Measurements from ENCODE around the gene CFAP61.

Gene CFAP61

GRCh38 chr20:20272686-20273085 lies 220.4 kb downstream of the CFAP61 start:
- Histone ChIP-seq H3K9me3 (ENCODE audit: severe bottlenecking) (no peaks in the 10 kb centered on the region), H3K27me3 (ENCODE audit: insufficient read depth, poor library complexity, severe bottlenecking) (peaks cover 18% of the 10 kb centered on the region), H3K36me3 (ENCODE audit: low read depth) (no peaks in the 10 kb centered on the region), H3K27ac (ENCODE audit: poor library complexity, severe bottlenecking) (no peak overlapping the region), H3K4me3 (ENCODE audit: severe bottlenecking) (no peak overlapping the region), H3K4me1 (ENCODE audit: insufficient read depth, poor library complexity, severe bottlenecking) (no peaks in the 10 kb centered on the region)
- DNase-seq (ENCODE audit: low spot score), result no peak
- no peak for ATAC-seq (ENCODE audit: low read depth)
- TF ChIP-seq, protein P1, sequence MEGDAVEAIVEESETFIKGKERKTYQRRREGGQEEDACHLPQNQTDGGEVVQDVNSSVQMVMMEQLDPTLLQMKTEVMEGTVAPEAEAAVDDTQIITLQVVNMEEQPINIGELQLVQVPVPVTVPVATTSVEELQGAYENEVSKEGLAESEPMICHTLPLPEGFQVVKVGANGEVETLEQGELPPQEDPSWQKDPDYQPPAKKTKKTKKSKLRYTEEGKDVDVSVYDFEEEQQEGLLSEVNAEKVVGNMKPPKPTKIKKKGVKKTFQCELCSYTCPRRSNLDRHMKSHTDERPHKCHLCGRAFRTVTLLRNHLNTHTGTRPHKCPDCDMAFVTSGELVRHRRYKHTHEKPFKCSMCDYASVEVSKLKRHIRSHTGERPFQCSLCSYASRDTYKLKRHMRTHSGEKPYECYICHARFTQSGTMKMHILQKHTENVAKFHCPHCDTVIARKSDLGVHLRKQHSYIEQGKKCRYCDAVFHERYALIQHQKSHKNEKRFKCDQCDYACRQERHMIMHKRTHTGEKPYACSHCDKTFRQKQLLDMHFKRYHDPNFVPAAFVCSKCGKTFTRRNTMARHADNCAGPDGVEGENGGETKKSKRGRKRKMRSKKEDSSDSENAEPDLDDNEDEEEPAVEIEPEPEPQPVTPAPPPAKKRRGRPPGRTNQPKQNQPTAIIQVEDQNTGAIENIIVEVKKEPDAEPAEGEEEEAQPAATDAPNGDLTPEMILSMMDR (IDR thresholded peaks at IDR 0.05; ENCODE audit: poor library complexity, severe bottlenecking), result no peak

DNA sequence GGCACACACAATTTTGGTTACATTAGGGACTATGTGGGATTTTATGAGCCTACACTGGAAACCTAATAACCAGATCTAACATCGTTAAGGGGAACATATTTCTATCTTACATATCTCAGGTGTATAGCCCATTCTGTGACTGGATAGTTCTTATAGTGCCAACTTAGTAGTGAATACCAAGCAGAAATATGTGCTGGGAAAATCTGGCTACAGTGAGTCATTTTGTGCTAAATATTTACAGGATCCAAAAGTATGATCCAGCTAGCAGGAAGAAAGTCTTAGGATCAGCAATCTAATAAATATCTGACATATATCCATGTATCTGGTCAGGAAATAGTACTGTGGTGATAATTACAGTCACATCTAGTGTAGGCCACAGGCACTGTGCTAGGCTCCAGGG lies 221.0 kb downstream of the CFAP61 start:
- no peak for DNase-seq (ENCODE audit: low spot score)

DNA sequence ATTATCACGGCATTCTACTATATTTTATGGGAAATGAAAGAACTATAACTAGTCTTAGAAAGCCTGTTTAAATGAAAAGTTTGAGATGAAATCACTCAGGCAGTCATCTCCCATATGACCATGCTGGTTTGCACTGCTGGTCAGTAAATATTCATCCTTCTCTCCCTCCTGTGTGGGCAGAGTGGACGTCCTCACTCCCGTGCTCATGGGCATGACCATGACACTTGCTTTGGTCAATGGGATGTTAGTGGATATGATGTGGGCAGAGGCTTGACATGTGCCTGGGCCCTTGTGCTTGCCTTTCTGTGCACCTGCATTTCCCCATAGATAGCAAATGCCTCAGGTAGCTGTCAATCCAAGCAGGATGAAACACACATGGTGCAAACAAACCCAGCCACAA lies 222.5 kb downstream of the CFAP61 start:
- Histone ChIP-seq H3K9me3 (ENCODE audit: severe bottlenecking) (no peaks in the 10 kb centered on the region), H3K27ac (ENCODE audit: poor library complexity, severe bottlenecking) (no peak overlapping the region), H3K4me3 (ENCODE audit: severe bottlenecking) (no peak overlapping the region), H3K36me3 (ENCODE audit: low read depth) (no peaks in the 10 kb centered on the region), H3K27me3 (ENCODE audit: insufficient read depth, poor library complexity, severe bottlenecking) (peaks cover 20% of the 10 kb centered on the region), H3K4me1 (ENCODE audit: insufficient read depth, poor library complexity, severe bottlenecking) (no peaks in the 10 kb centered on the region)
- ATAC-seq (ENCODE audit: low read depth) (no peak), DNase-seq (ENCODE audit: low spot score) (no peak)
- TF ChIP-seq, protein P1 (IDR thresholded peaks at IDR 0.05; ENCODE audit: poor library complexity, severe bottlenecking), result no peak

More for the DNA sequence above, 221.0 kb downstream of the CFAP61 start:
- Histone ChIP-seq H3K4me3 (ENCODE audit: severe bottlenecking) (no peak overlapping the region), H3K9me3 (ENCODE audit: severe bottlenecking) (no peaks in the 10 kb centered on the region), H3K4me1 (ENCODE audit: insufficient read depth, poor library complexity, severe bottlenecking) (no peaks in the 10 kb centered on the region), H3K36me3 (ENCODE audit: low read depth) (no peaks in the 10 kb centered on the region), H3K27ac (ENCODE audit: poor library complexity, severe bottlenecking) (no peak overlapping the region), H3K27me3 (ENCODE audit: insufficient read depth, poor library complexity, severe bottlenecking) (peaks cover 20% of the 10 kb centered on the region)
- TF ChIP-seq, protein P1 (IDR thresholded peaks at IDR 0.05; ENCODE audit: poor library complexity, severe bottlenecking), result no peak
- ATAC-seq (ENCODE audit: low read depth), result peak; percentile 50; the same call in 1 of the 3 replicates

DNA sequence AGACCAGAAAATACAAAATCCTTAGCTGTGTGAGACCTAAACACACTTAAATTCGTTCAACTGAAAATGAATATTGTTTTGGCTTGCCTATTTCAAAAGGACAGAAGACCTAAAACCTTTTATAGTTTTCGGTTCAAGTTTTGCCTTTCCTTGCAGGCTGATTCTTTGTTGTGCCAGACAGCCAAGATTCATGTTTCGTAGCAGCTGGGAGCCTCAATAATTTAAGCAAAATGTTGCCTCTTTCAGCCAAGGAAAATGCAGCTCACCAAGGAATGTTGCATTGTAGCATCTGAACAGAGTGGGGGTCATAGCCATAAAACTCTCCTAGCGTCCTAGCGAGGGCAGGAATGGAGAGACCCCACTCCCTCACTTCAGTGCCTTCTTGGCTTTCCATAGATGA lies 223.3 kb downstream of the CFAP61 start:
- ATAC-seq (ENCODE audit: low read depth), result no peak
- H3K36me3 ChIP-seq (ENCODE audit: low read depth), result no peaks in the 10 kb centered on the region
- H3K27me3 ChIP-seq (ENCODE audit: insufficient read depth, poor library complexity, severe bottlenecking), result peaks cover 20% of the 10 kb centered on the region
- H3K4me3 ChIP-seq (ENCODE audit: severe bottlenecking), result no peak overlapping the region
- TF ChIP-seq, protein P1 (IDR thresholded peaks at IDR 0.05; ENCODE audit: poor library complexity, severe bottlenecking), result no peak
- no peaks in the 10 kb centered on the region for H3K9me3 ChIP-seq (ENCODE audit: severe bottlenecking)
- no peak for DNase-seq (ENCODE audit: low spot score)
- H3K4me1 ChIP-seq (ENCODE audit: insufficient read depth, poor library complexity, severe bottlenecking), result no peaks in the 10 kb centered on the region
- H3K27ac ChIP-seq (ENCODE audit: poor library complexity, severe bottlenecking), result no peak overlapping the region

DNA sequence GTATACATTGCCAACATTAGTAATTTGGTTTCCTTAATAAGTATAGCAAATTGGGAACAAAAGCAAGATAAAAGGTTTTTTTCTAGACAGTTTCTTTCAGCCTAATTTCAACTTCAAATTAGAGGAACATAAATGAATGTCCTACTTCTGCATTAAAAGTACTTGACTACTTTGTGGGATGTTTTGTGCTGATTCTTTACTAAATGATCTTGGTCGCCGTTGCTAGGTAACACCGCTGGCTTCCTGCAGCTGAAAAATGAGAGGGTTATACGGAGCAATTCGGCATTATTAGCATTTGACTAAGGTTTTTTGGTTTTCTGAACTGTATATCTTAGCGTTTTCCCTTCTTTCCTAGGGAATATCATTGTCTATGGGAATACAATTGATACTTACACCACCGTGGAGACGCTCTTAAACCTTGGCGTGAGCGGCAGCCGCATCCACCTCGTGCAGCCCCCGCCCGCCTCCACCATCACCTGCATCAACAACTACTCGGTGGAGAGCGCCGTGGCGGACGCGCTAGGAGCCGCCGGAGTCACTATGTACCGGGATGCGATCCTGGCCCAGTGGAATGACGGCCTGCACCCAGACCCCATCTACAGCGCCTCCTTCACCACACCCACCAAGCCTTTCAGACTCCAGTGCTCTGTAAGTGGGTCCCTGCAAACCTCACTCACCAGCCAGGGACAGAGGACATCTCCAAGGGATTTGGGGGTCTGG lies 224.6 kb downstream of the CFAP61 start:
- H3K27ac ChIP-seq (ENCODE audit: poor library complexity, severe bottlenecking), result no peak overlapping the region
- H3K4me3 ChIP-seq (ENCODE audit: severe bottlenecking), result no peak overlapping the region
- H3K9me3 ChIP-seq (ENCODE audit: severe bottlenecking), result no peaks in the 10 kb centered on the region
- no peaks in the 10 kb centered on the region for H3K36me3 ChIP-seq (ENCODE audit: low read depth)
- ATAC-seq (ENCODE audit: low read depth) (peak; percentile 54; the same call in 2 of the 3 replicates), DNase-seq (ENCODE audit: low spot score) (no peak)
- H3K4me1 ChIP-seq (ENCODE audit: insufficient read depth, poor library complexity, severe bottlenecking), result no peaks in the 10 kb centered on the region
- peaks cover 20% of the 10 kb centered on the region for H3K27me3 ChIP-seq (ENCODE audit: insufficient read depth, poor library complexity, severe bottlenecking)
- TF ChIP-seq, protein P1 (IDR thresholded peaks at IDR 0.05; ENCODE audit: poor library complexity, severe bottlenecking), result no peak
